ENCODE results near the gene MYL10.

DNA sequence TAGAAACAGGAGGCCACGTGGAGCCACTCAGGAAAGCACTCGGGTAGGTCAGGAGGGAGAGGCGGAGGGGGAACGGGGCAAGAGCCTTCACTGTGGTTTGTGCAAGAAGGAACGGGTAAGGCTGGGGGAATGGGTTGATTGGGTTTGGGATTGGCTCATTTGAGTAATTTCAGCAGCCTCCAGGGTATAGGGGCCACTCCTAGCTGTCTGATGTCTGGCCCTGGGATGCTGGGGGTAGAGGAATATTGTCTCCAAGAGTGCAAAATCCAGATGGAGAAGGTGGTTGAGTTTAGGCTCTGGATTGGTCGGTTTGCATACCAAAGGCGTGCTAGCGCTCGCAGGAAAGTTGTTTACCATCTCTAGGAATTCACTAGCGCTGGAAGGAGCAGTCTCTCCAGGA lies 47.2 kb downstream of the MYL10 start:
- TF ChIP-seq, protein P1, sequence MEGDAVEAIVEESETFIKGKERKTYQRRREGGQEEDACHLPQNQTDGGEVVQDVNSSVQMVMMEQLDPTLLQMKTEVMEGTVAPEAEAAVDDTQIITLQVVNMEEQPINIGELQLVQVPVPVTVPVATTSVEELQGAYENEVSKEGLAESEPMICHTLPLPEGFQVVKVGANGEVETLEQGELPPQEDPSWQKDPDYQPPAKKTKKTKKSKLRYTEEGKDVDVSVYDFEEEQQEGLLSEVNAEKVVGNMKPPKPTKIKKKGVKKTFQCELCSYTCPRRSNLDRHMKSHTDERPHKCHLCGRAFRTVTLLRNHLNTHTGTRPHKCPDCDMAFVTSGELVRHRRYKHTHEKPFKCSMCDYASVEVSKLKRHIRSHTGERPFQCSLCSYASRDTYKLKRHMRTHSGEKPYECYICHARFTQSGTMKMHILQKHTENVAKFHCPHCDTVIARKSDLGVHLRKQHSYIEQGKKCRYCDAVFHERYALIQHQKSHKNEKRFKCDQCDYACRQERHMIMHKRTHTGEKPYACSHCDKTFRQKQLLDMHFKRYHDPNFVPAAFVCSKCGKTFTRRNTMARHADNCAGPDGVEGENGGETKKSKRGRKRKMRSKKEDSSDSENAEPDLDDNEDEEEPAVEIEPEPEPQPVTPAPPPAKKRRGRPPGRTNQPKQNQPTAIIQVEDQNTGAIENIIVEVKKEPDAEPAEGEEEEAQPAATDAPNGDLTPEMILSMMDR (conservative IDR thresholded peaks at IDR 0.05; ENCODE audit: low read depth, low read length) = no peak
- no peak for TF ChIP-seq EZH2 (IDR thresholded peaks at IDR 0.05; ENCODE audit: borderline replicate concordance, low read depth, low read length, poor library complexity, severe bottlenecking)

Measured in A673 (cell line).